ENCODE measurements around the gene COMT. TPM values are rescaled to one million over a fixed set of nuclear protein-coding genes. Genes with fewer than 3 reads are reported as not detected.
A peak's percentile ranks its signal among the peaks of the same experiment; 100 is the strongest.

Gene COMT
- total and polyA plus RNA-seq, 4 experiments from 2014 or later: 36.8 to 93.9 (median 66.1) TPM

GRCh38 chr22:19959043-19959586, 17.5 kb downstream of the COMT start:
- no peak overlapping the region for H3K27ac ChIP-seq (ENCODE audit: low read depth, low read length)
- H3K4me1 ChIP-seq (ENCODE audit: insufficient read depth, low read length): peaks cover 14% of the 10 kb centered on the region
- H3K4me1 Mint-ChIP-seq: peaks cover 6 to 10% (median 6%) of the 10 kb centered on the region in 4 donors
- H3K4me3 Mint-ChIP-seq: no peak overlapping the region
- H3K9me3 ChIP-seq (ENCODE audit: control insufficient read depth in 1 of 2, low read length in 2 of 2): no peaks in the 10 kb centered on the region
- no peak for DNase-seq
- H3K27me3 Mint-ChIP-seq: no peaks in the 10 kb centered on the region
- CTCF ChIA-PET (ENCODE audit: partially characterized antibody): interaction anchor here (0.8 kb wide), 1 partner anchor 8 kb away, joined by 3 read pairs; no protein-coding TSS in a partner anchor
- H3K27me3 ChIP-seq (ENCODE audit: insufficient read depth, low read length): no peaks in the 10 kb centered on the region
- H3K27ac Mint-ChIP-seq: no peak overlapping the region
- no peaks in the 10 kb centered on the region for H3K36me3 Mint-ChIP-seq
- H3K4me3 ChIP-seq (ENCODE audit: low read length in 2 of 2): no peak overlapping the region
- peaks cover 7% of the 10 kb centered on the region for H3K36me3 ChIP-seq (ENCODE audit: insufficient read depth, low read length)
- POLR2A ChIA-PET (ENCODE audit: partially characterized antibody): interaction anchor here (1.0 kb wide), 1 partner anchor 9 kb away, joined by 3 read pairs; no protein-coding TSS in a partner anchor
- H3K9me3 Mint-ChIP-seq: no peaks in the 10 kb centered on the region
- intact Hi-C loops (cut with micrococcal nuclease): no loop called here

- no peaks in the 10 kb centered on the region for H3K9me3 ChIP-seq (ENCODE audit: control insufficient read depth in 1 of 2, low read length in 2 of 2)
- H3K27me3 ChIP-seq (ENCODE audit: insufficient read depth, low read length): no peaks in the 10 kb centered on the region
- Mint-ChIP-seq H3K4me1 (peaks cover 4 to 7% (median 6%) of the 10 kb centered on the region in 4 donors), H3K27ac (peak overlapping the region in 1 of 7 donors; percentile 24), H3K27me3 (no peaks in the 10 kb centered on the region), H3K36me3 (no peaks in the 10 kb centered on the region), H3K4me3 (no peak overlapping the region), H3K9me3 (no peaks in the 10 kb centered on the region)
- H3K4me1 ChIP-seq (ENCODE audit: insufficient read depth, low read length): peaks cover 14% of the 10 kb centered on the region
- ChIA-PET CTCF (ENCODE audit: partially characterized antibody) (no interaction called here), POLR2A (ENCODE audit: partially characterized antibody) (no interaction called here)
- intact Hi-C loops (cut with micrococcal nuclease): no loop called here
- no peak overlapping the region for H3K4me3 ChIP-seq (ENCODE audit: low read length in 2 of 2)
- DNase-seq: no peak
- no peak overlapping the region for H3K27ac ChIP-seq (ENCODE audit: low read depth, low read length)
- H3K36me3 ChIP-seq (ENCODE audit: insufficient read depth, low read length): peaks cover 11% of the 10 kb centered on the region
Measured at GRCh38 chr22:19959587-19960490, 18.3 kb downstream of the COMT start.

- H3K36me3 Mint-ChIP-seq: no peaks in the 10 kb centered on the region
- Histone ChIP-seq H3K9me3 (ENCODE audit: control insufficient read depth in 1 of 2, low read length in 2 of 2) (no peaks in the 10 kb centered on the region), H3K4me3 (ENCODE audit: low read length in 2 of 2) (no peak overlapping the region), H3K36me3 (ENCODE audit: insufficient read depth, low read length) (peaks cover 11% of the 10 kb centered on the region), H3K27me3 (ENCODE audit: insufficient read depth, low read length) (no peaks in the 10 kb centered on the region), H3K27ac (ENCODE audit: low read depth, low read length) (no peak overlapping the region), H3K4me1 (ENCODE audit: insufficient read depth, low read length) (peaks cover 10% of the 10 kb centered on the region)
- POLR2A ChIA-PET (ENCODE audit: partially characterized antibody): no interaction called here
- H3K27ac Mint-ChIP-seq: peak overlapping the region in 2 of 7 donors; percentile 3 to 24
- H3K4me1 Mint-ChIP-seq: peaks cover 2 to 5% (median 2%) of the 10 kb centered on the region in 4 donors
- H3K27me3 Mint-ChIP-seq: no peaks in the 10 kb centered on the region
- CTCF ChIA-PET (ENCODE audit: partially characterized antibody): no interaction called here
- no peak for DNase-seq
- intact Hi-C loops (cut with micrococcal nuclease): no loop called here
- no peak overlapping the region for H3K4me3 Mint-ChIP-seq
- no peaks in the 10 kb centered on the region for H3K9me3 Mint-ChIP-seq
Measured at GRCh38 chr22:19960491-19961200, 19.1 kb downstream of the COMT start.

GRCh38 chr22:19961201-19961580, 19.6 kb downstream of the COMT start:
- Histone ChIP-seq H3K4me3 (ENCODE audit: low read length in 2 of 2) (no peak overlapping the region), H3K27ac (ENCODE audit: low read depth, low read length) (no peak overlapping the region), H3K4me1 (ENCODE audit: insufficient read depth, low read length) (peaks cover 8% of the 10 kb centered on the region), H3K9me3 (ENCODE audit: control insufficient read depth in 1 of 2, low read length in 2 of 2) (no peaks in the 10 kb centered on the region), H3K27me3 (ENCODE audit: insufficient read depth, low read length) (no peaks in the 10 kb centered on the region), H3K36me3 (ENCODE audit: insufficient read depth, low read length) (peaks cover 11% of the 10 kb centered on the region)
- intact Hi-C loops (cut with micrococcal nuclease): no loop called here
- ChIA-PET POLR2A (ENCODE audit: partially characterized antibody) (no interaction called here), CTCF (ENCODE audit: partially characterized antibody) (no interaction called here)
- DNase-seq: no peak
- Mint-ChIP-seq H3K4me1 (peaks cover 0 to 3% (median 0%) of the 10 kb centered on the region in 4 donors), H3K27ac (peak overlapping the region in 1 of 7 donors; percentile 64), H3K27me3 (no peaks in the 10 kb centered on the region), H3K9me3 (no peaks in the 10 kb centered on the region), H3K36me3 (no peaks in the 10 kb centered on the region), H3K4me3 (no peak overlapping the region)

- no peaks in the 10 kb centered on the region for H3K36me3 Mint-ChIP-seq
- CTCF ChIA-PET (ENCODE audit: partially characterized antibody): no interaction called here
- H3K27me3 Mint-ChIP-seq: no peaks in the 10 kb centered on the region
- Histone ChIP-seq H3K4me1 (ENCODE audit: insufficient read depth, low read length) (peaks cover 8% of the 10 kb centered on the region), H3K9me3 (ENCODE audit: control insufficient read depth in 1 of 2, low read length in 2 of 2) (no peaks in the 10 kb centered on the region), H3K27ac (ENCODE audit: low read depth, low read length) (no peak overlapping the region), H3K36me3 (ENCODE audit: insufficient read depth, low read length) (peaks cover 17% of the 10 kb centered on the region), H3K27me3 (ENCODE audit: insufficient read depth, low read length) (no peaks in the 10 kb centered on the region), H3K4me3 (ENCODE audit: low read length in 2 of 2) (no peak overlapping the region)
- POLR2A ChIA-PET (ENCODE audit: partially characterized antibody): no interaction called here
- no peak overlapping the region for H3K4me3 Mint-ChIP-seq
- intact Hi-C loops (cut with micrococcal nuclease): no loop called here
- peaks cover 0 to 3% (median 0%) of the 10 kb centered on the region in 4 donors for H3K4me1 Mint-ChIP-seq
- H3K9me3 Mint-ChIP-seq: no peaks in the 10 kb centered on the region
- H3K27ac Mint-ChIP-seq: no peak overlapping the region
- DNase-seq: no peak
Measured at GRCh38 chr22:19961868-19962245, 20.3 kb downstream of the COMT start.

GRCh38 chr22:19962246-19962908, 20.8 kb downstream of the COMT start:
- Histone ChIP-seq H3K27ac (ENCODE audit: low read depth, low read length) (no peak overlapping the region), H3K4me3 (ENCODE audit: low read length in 2 of 2) (no peak overlapping the region), H3K36me3 (ENCODE audit: insufficient read depth, low read length) (peaks cover 18% of the 10 kb centered on the region), H3K4me1 (ENCODE audit: insufficient read depth, low read length) (peaks cover 8% of the 10 kb centered on the region), H3K9me3 (ENCODE audit: control insufficient read depth in 1 of 2, low read length in 2 of 2) (no peaks in the 10 kb centered on the region), H3K27me3 (ENCODE audit: insufficient read depth, low read length) (no peaks in the 10 kb centered on the region)
- ChIA-PET POLR2A (ENCODE audit: partially characterized antibody) (no interaction called here), CTCF (ENCODE audit: partially characterized antibody) (no interaction called here)
- no peak overlapping the region for H3K4me3 Mint-ChIP-seq
- H3K36me3 Mint-ChIP-seq: peaks cover 4% of the 10 kb centered on the region in 2 donors
- intact Hi-C loops (cut with micrococcal nuclease): no loop called here
- peak in 4 of 5 donors; percentile 24 to 53 (median 33) for DNase-seq
- H3K4me1 Mint-ChIP-seq: peaks cover 0 to 3% (median 0%) of the 10 kb centered on the region in 4 donors
- no peaks in the 10 kb centered on the region for H3K27me3 Mint-ChIP-seq
- no peaks in the 10 kb centered on the region for H3K9me3 Mint-ChIP-seq
- no peak overlapping the region for H3K27ac Mint-ChIP-seq

All from CD4-positive, alpha-beta memory T cell (primary cell).